ENCODE measurements around the gene DDX39B. TPM values are rescaled to one million over a fixed set of nuclear protein-coding genes. Genes with fewer than 3 reads are reported as not detected.
A peak's percentile ranks its signal among the peaks of the same experiment; 100 is the strongest.

Gene DDX39B
- total and polyA plus RNA-seq, 9 of the 15 experiments (the other 6 are each of a cell fraction or from before 2014, with no cell fraction given): 479 to 869 (median 592) TPM

DNA sequence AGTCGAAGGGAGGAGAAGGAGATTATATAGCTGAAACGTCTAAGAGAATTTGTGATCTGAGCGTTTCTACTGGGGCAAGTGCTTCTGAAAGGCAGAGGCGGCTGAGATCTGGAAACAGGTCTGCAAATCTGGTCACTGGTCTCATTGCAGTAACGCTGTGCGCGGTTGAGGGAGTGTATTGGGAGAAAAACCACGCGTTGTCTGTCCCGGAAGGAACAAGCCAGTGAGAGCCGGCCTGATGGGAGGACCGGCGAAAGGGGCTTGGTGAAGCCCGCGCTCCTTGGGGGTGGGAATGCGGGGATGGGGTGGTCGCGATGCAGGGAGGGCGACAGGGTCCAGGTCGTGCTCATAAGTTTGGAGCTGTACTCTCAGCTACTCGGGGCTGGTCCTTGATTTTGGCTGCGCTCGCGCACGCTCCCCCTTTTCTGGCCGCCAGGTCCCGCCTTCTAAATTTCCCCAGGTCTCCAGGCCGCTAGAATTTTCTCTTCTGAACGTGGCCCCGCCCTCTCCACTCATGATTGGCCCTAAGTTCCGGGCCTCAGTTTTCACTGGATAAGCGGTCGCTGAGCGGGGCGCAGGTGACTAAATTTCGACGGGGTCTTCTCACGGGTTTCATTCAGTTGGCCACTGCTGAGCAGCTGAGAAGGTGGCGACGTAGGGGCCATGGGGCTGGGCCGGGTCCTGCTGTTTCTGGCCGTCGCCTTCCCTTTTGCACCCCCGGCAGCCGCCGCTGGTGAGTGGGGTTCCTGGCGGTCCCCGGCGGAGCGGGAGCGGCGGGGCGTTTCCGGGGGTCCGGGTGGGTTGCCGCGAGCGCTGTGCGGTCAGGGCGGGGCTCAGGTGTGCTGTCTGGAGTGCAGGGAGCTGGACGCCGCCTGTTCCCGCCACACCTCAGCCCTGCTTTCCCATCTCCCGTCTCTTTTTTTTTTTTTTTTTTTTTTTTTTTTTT, 44.0 kb downstream of the DDX39B start, which contains the start of gene MICB (continued):
- no peak for TF ChIP-seq PYGO2 (tag; IDR thresholded peaks at IDR 0.05)
- TF ChIP-seq SPI1 (IDR thresholded peaks at IDR 0.05; ENCODE audit: borderline replicate concordance, low read depth, low read length): no peak
- peak; percentile 73; the same call in 1 of the 2 replicates for TF ChIP-seq NKRF (IDR thresholded peaks at IDR 0.05; ENCODE audit: borderline replicate concordance)
- peak; percentile 87 for TF ChIP-seq RBFOX2 (IDR thresholded peaks at IDR 0.05; ENCODE audit: low read depth, low read length)
- peak; percentile 93 for TF ChIP-seq TBP (optimal IDR thresholded peaks at IDR 0.05; ENCODE audit: low read depth, low read length)
- TF ChIP-seq TEAD1 (CRISPR knock-in tag; IDR thresholded peaks at IDR 0.05): 0 out of 4 replicates have a peak, but pooled peaks of 1 of the 2 experiments have one; percentile 63
- TF ChIP-seq CXXC5 (CRISPR knock-in tag; IDR thresholded peaks at IDR 0.05): peak; percentile 54; the same call in 1 of the 2 replicates
- TF ChIP-seq, protein P1, sequence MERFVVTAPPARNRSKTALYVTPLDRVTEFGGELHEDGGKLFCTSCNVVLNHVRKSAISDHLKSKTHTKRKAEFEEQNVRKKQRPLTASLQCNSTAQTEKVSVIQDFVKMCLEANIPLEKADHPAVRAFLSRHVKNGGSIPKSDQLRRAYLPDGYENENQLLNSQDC (CRISPR knock-in tag; IDR thresholded peaks at IDR 0.05): no peak
- TF ChIP-seq ZNF395 (CRISPR knock-in tag; IDR thresholded peaks at IDR 0.05): no peak
